ENCODE measurements around the gene HES2.
"Not testable (repeated sequence)": the region's sequence is repeated elsewhere in the genome, so short reads cannot be mapped to it uniquely, and the experiment has no call there.

The HES2 gene

GRCh38 chr1:6428453-6428852 lies 8.7 kb upstream of the HES2 start:
- not testable (repeated sequence) for H3K27ac ChIP-seq (ENCODE audit: low read depth, low read length); H3K9me2 ChIP-seq (replicated peaks; ENCODE audit: insufficient read depth, low read length); H3K9me3 ChIP-seq (ENCODE audit: insufficient read depth, low read length); H3F3A ChIP-seq (ENCODE audit: insufficient read depth); H3K79me2 ChIP-seq (ENCODE audit: insufficient read depth, low read length); H2AFZ ChIP-seq (ENCODE audit: low read depth, low read length, severe bottlenecking); H4K20me1 ChIP-seq (ENCODE audit: low read depth, low read length); H3K9ac ChIP-seq (ENCODE audit: low read length); H3K4me2 ChIP-seq (ENCODE audit: low read depth, low read length, poor library complexity, severe bottlenecking); H3K36me3 ChIP-seq (ENCODE audit: low read length); H3K27me3 ChIP-seq (ENCODE audit: low read length); H3K4me3 ChIP-seq (ENCODE audit: insufficient read depth, low read length, poor library complexity, severe bottlenecking)

- H4K20me1 ChIP-seq (ENCODE audit: low read depth, low read length), result no peaks in the 10 kb centered on the region
- no peak overlapping the region for H3K4me3 ChIP-seq (ENCODE audit: insufficient read depth, low read length, poor library complexity, severe bottlenecking)
- H3K79me2 ChIP-seq (ENCODE audit: insufficient read depth, low read length), result no peaks in the 10 kb centered on the region
- no peaks in the 10 kb centered on the region for H3K9me3 ChIP-seq (ENCODE audit: insufficient read depth, low read length)
- H3K4me2 ChIP-seq (ENCODE audit: low read depth, low read length, poor library complexity, severe bottlenecking), result no peak overlapping the region
- no peaks in the 10 kb centered on the region for H3K36me3 ChIP-seq (ENCODE audit: low read length)
- H2AFZ ChIP-seq (ENCODE audit: low read depth, low read length, severe bottlenecking), result no peak overlapping the region
- no peaks in the 10 kb centered on the region for H3K9me2 ChIP-seq (replicated peaks; ENCODE audit: insufficient read depth, low read length)
- no peak overlapping the region for H3K27ac ChIP-seq (ENCODE audit: low read depth, low read length)
- TF ChIP-seq EZH2phosphoT487 (conservative IDR thresholded peaks at IDR 0.05; ENCODE audit: low read length), result no peak
- no peak for TF ChIP-seq CTCF (IDR thresholded peaks at IDR 0.05; ENCODE audit: insufficient read depth, low read length, poor library complexity, severe bottlenecking)
- H3K27me3 ChIP-seq (ENCODE audit: low read length), result no peaks in the 10 kb centered on the region
- H3F3A ChIP-seq (ENCODE audit: insufficient read depth), result no peaks in the 10 kb centered on the region
- no peak overlapping the region for H3K9ac ChIP-seq (ENCODE audit: low read length)
Observed at GRCh38 chr1:6427441-6428390, 8.0 kb upstream of the HES2 start.

- TF ChIP-seq EZH2phosphoT487 (conservative IDR thresholded peaks at IDR 0.05; ENCODE audit: low read length) (no peak), CTCF (IDR thresholded peaks at IDR 0.05; ENCODE audit: insufficient read depth, low read length, poor library complexity, severe bottlenecking) (no peak)
- no peaks in the 10 kb centered on the region for H3K27me3 ChIP-seq (ENCODE audit: low read length)
Observed at GRCh38 chr1:6426972-6427350, 7.2 kb upstream of the HES2 start.

GRCh38 chr1:6426277-6426971 lies 6.7 kb upstream of the HES2 start:
- no peaks in the 10 kb centered on the region for H3K79me2 ChIP-seq (ENCODE audit: insufficient read depth, low read length)
- H3K9me3 ChIP-seq (ENCODE audit: insufficient read depth, low read length), result no peaks in the 10 kb centered on the region
- no peaks in the 10 kb centered on the region for H3K9me2 ChIP-seq (replicated peaks; ENCODE audit: insufficient read depth, low read length)
- no peak overlapping the region for H3K27ac ChIP-seq (ENCODE audit: low read depth, low read length)
- TF ChIP-seq CTCF (IDR thresholded peaks at IDR 0.05; ENCODE audit: insufficient read depth, low read length, poor library complexity, severe bottlenecking), result no peak
- TF ChIP-seq EZH2phosphoT487 (conservative IDR thresholded peaks at IDR 0.05; ENCODE audit: low read length), result no peak
- no peaks in the 10 kb centered on the region for H3F3A ChIP-seq (ENCODE audit: insufficient read depth)
- H4K20me1 ChIP-seq (ENCODE audit: low read depth, low read length), result no peaks in the 10 kb centered on the region
- no peaks in the 10 kb centered on the region for H3K27me3 ChIP-seq (ENCODE audit: low read length)
- H3K36me3 ChIP-seq (ENCODE audit: low read length), result no peaks in the 10 kb centered on the region
- no peak overlapping the region for H2AFZ ChIP-seq (ENCODE audit: low read depth, low read length, severe bottlenecking)
- H3K9ac ChIP-seq (ENCODE audit: low read length), result no peak overlapping the region
- no peak overlapping the region for H3K4me2 ChIP-seq (ENCODE audit: low read depth, low read length, poor library complexity, severe bottlenecking)
- no peak overlapping the region for H3K4me3 ChIP-seq (ENCODE audit: insufficient read depth, low read length, poor library complexity, severe bottlenecking)

More at GRCh38 chr1:6426972-6427350, 7.2 kb upstream of the HES2 start:
- no peaks in the 10 kb centered on the region for H3K9me3 ChIP-seq (ENCODE audit: insufficient read depth, low read length)
- no peak overlapping the region for H3K27ac ChIP-seq (ENCODE audit: low read depth, low read length)
- no peaks in the 10 kb centered on the region for H3K79me2 ChIP-seq (ENCODE audit: insufficient read depth, low read length)
- no peak overlapping the region for H2AFZ ChIP-seq (ENCODE audit: low read depth, low read length, severe bottlenecking)
- no peak overlapping the region for H3K4me3 ChIP-seq (ENCODE audit: insufficient read depth, low read length, poor library complexity, severe bottlenecking)
- H3F3A ChIP-seq (ENCODE audit: insufficient read depth), result no peaks in the 10 kb centered on the region
- no peaks in the 10 kb centered on the region for H3K36me3 ChIP-seq (ENCODE audit: low read length)
- no peak overlapping the region for H3K9ac ChIP-seq (ENCODE audit: low read length)
- H3K9me2 ChIP-seq (replicated peaks; ENCODE audit: insufficient read depth, low read length), result no peaks in the 10 kb centered on the region
- no peak overlapping the region for H3K4me2 ChIP-seq (ENCODE audit: low read depth, low read length, poor library complexity, severe bottlenecking)
- no peaks in the 10 kb centered on the region for H4K20me1 ChIP-seq (ENCODE audit: low read depth, low read length)
